Adipocyte (in vitro differentiated cells): Measurements from ENCODE around the gene STK32B.

ENCODE experiments used
- DNase-seq: peaks from one replicate; pipeline ENCODE4 v3.0.0-alpha.2; 2015; ENCODE audit warnings: low read depth
- H3K27me3 ChIP-seq: replicated peaks from 2 replicates; pipeline ENCODE4 v1.7.0; 2013; ENCODE audit warnings: mild to moderate bottlenecking, low read length, moderate library complexity; ENCODE audit not compliant: control insufficient read depth, insufficient read depth
- H3K36me3 ChIP-seq: 2 replicates; pipeline ENCODE4 v1.7.0; 2013; ENCODE audit warnings: low read length, mild to moderate bottlenecking, moderate library complexity; ENCODE audit not compliant: control insufficient read depth, insufficient read depth, severe bottlenecking
- H3K4me1 ChIP-seq: 2 replicates; pipeline ENCODE4 v1.7.0; 2013; ENCODE audit warnings: mild to moderate bottlenecking, low read length, moderate library complexity; ENCODE audit not compliant: control insufficient read depth, insufficient read depth
- H3K4me3 ChIP-seq: 2 replicates; pipeline ENCODE4 v1.7.0; 2013; ENCODE audit warnings: mild to moderate bottlenecking, low read length, moderate library complexity
- H3K9ac ChIP-seq: 2 replicates; pipeline ENCODE4 v1.7.0; 2013; ENCODE audit warnings: mild to moderate bottlenecking, low read length, moderate library complexity
- H3K9me3 ChIP-seq: 2 replicates; pipeline ENCODE4 v1.7.0; 2013; ENCODE audit warnings: mild to moderate bottlenecking, low read length, moderate library complexity; ENCODE audit not compliant: control insufficient read depth

Gene STK32B

DNA sequence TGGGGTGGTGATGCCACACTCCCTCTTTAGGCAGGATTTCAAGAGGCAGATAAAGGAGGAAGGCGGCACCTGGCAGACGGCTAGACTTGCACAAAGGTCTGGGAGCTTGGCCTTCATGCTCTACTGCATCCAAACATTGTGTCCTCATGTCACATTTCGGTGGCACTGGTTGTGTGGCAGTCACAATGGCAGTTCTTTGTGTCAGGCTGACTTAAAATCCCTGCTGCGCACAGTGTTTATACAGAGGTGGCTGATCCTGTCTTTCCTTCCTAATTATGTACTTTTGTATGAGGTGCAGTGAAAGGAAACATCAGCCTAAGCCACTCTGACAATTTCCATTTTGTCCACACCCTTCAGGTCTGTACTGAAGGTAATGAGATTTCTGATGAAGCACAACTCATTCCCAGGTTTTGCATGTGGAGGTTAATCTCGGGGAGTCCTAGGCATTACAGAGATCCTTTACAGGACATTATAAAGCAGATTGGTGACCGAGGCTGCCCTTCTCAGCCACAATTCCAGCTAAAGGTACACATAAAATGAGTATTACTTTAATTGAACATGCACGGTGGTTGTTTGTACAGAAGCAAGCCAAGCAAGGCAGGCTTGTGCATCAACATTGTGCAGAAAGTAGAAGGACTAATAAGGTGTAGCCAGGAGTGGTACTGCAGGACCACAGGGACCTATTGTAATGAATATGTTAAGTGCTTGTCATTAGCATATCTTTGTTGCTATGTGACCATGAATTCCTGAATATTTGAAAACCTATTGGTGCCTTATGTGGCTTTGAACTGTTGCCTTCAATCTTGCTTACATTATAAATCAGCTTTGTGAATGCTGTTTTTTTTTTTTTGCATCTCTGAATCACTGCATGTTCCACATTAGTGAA lies 147.6 kb downstream of the STK32B start:
- Histone ChIP-seq H3K9ac (no peak overlapping the region), H3K4me1 (peaks cover 14% of the 10 kb centered on the region), H3K36me3 (no peaks in the 10 kb centered on the region), H3K27me3 (no peaks in the 10 kb centered on the region), H3K9me3 (no peaks in the 10 kb centered on the region), H3K4me3 (no peak overlapping the region)
- no peak for DNase-seq

DNA sequence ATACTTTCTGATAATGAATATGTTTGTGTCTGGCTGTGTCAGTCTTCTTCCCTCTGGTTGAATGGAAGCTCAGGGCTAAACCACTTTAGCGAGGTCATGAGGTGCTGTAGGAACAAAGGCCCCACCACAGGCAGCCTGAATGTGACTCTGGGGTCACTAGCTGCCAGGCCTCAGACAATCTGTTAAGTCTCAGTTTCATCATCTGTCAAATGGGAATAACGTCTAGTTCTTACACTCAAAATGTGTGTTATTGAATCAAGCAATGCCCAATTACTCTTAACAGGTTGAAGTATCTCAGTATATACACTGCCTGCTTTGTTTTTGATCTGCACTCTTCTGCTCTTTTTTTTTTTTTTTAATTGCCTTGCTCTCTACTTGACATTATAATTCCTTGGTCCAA lies 148.6 kb downstream of the STK32B start:
- DNase-seq, result no peak
- H3K4me1 ChIP-seq, result peaks cover 21% of the 10 kb centered on the region
- H3K9ac ChIP-seq, result no peak overlapping the region
- H3K4me3 ChIP-seq, result no peak overlapping the region
- H3K9me3 ChIP-seq, result no peaks in the 10 kb centered on the region
- no peaks in the 10 kb centered on the region for H3K27me3 ChIP-seq
- no peaks in the 10 kb centered on the region for H3K36me3 ChIP-seq

DNA sequence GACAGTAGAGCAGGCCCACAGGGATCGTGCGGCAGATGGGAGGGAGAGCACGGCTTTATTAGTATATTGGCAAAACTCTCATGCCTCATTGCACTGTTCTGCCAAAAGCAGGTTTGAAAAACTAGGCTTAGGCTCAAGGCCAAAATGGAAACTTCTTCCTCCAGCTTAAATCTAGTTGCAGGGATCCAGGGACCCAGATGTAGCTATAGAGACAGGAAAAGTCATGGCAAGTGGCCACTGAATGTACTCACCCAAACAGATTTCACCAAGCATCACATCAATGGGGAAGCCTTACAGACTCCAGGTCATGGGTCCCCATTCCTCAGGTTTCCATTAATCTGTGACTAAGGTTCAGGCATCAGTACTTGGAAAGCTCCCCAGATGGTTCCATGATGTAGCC lies 149.2 kb downstream of the STK32B start:
- no peaks in the 10 kb centered on the region for H3K9me3 ChIP-seq
- peaks cover 27% of the 10 kb centered on the region for H3K4me1 ChIP-seq
- H3K27me3 ChIP-seq, result no peaks in the 10 kb centered on the region
- no peak overlapping the region for H3K9ac ChIP-seq
- H3K36me3 ChIP-seq, result no peaks in the 10 kb centered on the region
- H3K4me3 ChIP-seq, result no peak overlapping the region
- DNase-seq, result no peak

DNA sequence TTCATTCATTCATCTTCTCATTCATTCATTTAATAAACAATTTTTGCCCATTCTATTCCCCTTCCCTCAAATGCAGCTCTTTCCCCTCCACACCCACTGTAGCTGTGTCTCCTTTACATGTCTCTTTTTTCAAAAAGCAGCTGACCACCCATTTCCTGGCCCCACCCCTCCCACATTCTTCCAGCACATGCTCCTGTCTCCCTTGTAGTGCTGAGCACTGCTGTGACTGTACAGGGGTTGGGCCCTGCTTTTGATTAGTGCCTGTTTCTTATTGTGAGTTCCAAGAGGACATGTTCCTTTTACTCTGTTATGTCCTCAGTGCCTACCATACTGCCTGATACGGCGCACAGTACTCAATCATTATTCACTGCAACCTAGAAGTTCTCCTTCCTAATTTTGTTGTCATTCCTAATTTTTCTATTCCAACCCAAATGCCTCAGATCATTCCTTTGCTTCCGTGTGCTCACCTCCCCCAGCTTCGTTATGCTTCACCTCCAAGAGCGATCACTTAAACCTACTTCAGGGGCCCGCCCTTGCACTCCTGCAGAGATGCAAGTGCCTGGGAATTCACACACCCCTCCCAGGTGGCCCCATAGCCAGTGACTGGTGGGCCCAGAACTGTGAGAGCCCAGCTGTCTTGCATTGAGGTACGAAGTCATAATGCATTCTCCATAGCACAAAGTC lies 152.2 kb downstream of the STK32B start:
- Histone ChIP-seq H3K36me3 (no peaks in the 10 kb centered on the region), H3K4me1 (peaks cover 41% of the 10 kb centered on the region), H3K4me3 (no peak overlapping the region), H3K27me3 (no peaks in the 10 kb centered on the region), H3K9ac (no peak overlapping the region), H3K9me3 (no peaks in the 10 kb centered on the region)
- peak; percentile 33 for DNase-seq

DNA sequence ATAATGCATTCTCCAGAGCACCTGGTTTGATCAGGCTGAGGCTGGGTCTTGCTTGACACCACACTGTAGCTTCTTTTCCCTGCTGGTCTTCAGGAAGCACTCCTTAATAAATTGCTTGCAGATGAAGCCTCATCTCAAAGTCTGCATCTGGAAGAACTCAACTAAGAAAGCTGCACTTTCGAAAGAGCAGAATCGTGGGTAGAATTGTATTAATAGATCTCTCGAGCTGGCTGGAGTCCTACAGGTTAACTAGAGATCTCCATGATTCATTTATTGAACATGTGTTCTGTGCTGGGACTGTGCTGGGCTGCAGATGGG lies 152.7 kb downstream of the STK32B start:
- Histone ChIP-seq H3K9ac (no peak overlapping the region), H3K4me3 (no peak overlapping the region), H3K36me3 (no peaks in the 10 kb centered on the region), H3K27me3 (no peaks in the 10 kb centered on the region), H3K4me1 (peaks cover 41% of the 10 kb centered on the region), H3K9me3 (no peaks in the 10 kb centered on the region)
- DNase-seq, result peak; percentile 48

DNA sequence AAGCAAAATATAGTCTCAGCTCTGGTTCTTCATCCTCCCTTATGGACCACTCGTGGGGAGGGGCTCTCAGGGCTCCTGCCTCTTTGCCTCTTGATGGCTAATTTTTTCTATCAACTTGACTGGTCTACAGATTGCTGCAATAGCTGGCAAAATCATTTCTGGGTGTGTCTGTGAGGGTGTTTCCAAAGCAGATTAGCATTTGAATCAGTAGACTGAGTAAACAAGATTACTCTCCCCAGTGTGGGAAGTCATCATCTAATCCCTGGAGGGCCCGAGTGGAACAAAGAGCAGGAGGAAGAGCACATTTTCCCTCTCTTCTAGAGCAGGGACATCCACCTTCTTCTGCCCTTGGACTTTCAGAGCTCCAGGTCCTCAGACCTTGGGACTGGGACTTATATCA lies 153.5 kb downstream of the STK32B start:
- no peaks in the 10 kb centered on the region for H3K36me3 ChIP-seq
- peaks cover 40% of the 10 kb centered on the region for H3K4me1 ChIP-seq
- H3K27me3 ChIP-seq, result no peaks in the 10 kb centered on the region
- H3K9me3 ChIP-seq, result no peaks in the 10 kb centered on the region
- H3K4me3 ChIP-seq, result no peak overlapping the region
- no peak overlapping the region for H3K9ac ChIP-seq
- peak; percentile 55 for DNase-seq

DNA sequence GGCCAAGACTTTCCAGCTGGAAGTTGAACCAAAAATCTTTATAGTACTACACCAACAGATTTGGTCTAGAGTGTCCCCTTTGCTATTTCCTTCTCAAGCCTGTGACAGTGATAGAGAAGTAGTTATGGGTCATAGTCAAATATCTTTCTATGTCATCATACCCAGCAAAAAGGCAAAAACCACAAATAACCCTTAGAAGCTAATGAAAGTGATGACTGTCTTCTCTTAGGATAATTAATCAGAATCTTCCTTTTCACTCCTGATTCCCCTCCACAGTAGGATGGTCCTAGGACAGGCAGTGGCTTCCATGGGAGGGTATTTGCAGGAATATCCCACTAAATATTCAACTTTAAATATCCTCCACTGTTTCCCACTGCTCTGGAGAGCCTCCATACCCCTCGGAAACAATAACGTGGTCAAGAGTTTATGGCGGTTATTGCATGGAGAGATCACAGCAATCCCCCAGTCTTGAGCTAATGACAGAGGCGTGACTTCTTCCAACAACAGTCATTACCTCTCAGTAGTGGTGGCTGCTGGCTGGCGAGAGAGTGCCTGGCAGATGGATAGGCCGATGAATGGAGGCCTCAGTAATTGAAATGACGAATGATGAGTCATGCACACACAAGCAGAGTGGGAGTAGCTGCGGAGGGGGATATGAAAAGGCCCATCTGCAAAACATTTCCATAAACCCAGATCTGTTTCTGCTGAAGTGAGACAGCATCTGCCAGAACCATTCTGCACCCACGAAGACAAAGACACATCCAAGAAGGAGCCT lies 154.9 kb downstream of the STK32B start:
- Histone ChIP-seq H3K36me3 (no peaks in the 10 kb centered on the region), H3K4me3 (no peak overlapping the region), H3K27me3 (no peaks in the 10 kb centered on the region), H3K9me3 (no peaks in the 10 kb centered on the region), H3K9ac (no peak overlapping the region), H3K4me1 (peaks cover 27% of the 10 kb centered on the region)
- DNase-seq, result peak; percentile 74

DNA sequence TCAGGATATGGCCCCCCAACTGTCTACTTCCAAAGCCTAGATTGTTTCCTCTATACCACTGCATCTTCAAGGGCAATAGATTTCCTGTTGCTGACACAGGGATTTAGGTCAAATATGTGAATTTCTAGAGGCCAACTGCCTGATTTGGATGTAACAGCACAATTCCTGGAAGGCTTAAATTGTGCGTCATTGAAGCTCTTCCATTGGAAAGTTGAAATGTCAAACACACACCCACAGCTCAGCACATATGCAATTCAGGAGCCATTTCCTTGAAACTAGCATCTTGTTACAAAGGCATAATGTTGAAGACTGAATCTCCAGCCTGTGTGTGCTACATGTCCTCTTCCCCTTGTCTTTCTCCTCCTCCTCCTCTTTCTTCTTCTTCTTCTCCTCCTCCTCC lies 158.6 kb downstream of the STK32B start:
- H3K9ac ChIP-seq, result no peak overlapping the region
- no peak overlapping the region for H3K4me3 ChIP-seq
- DNase-seq, result no peak
- H3K9me3 ChIP-seq, result no peaks in the 10 kb centered on the region
- peaks cover 20% of the 10 kb centered on the region for H3K4me1 ChIP-seq
- H3K36me3 ChIP-seq, result no peaks in the 10 kb centered on the region
- H3K27me3 ChIP-seq, result no peaks in the 10 kb centered on the region

DNA sequence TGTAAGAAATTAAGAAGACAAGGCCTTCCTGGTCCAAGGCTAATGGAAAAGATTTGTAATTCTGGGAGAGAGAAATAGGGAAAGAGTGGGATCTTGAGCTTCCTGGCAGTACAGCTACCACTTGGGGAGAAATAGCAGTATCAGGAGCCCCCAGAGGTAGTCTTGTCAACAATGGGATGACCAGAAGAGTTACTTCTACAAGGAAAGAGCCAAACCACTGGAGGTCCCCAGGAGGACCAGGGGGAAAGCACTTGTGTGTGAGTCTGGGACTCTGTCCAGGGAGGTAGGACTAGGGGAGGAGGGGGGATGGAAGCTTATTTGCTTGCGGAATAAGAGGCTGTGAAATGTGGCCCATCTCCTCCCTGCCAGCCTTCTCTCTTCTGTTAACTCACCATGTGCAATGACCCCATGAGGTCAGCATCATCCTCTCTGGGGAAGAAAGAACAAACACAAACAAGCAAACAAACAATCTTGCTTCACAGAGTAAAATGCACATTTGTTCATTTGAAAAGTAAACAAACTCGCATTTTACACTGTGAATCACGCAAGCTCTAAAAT lies 160.1 kb downstream of the STK32B start:
- DNase-seq, result no peak
- Histone ChIP-seq H3K4me1 (peaks cover 5% of the 10 kb centered on the region), H3K9me3 (no peaks in the 10 kb centered on the region), H3K9ac (no peak overlapping the region), H3K27me3 (no peaks in the 10 kb centered on the region), H3K4me3 (no peak overlapping the region), H3K36me3 (no peaks in the 10 kb centered on the region)

DNA sequence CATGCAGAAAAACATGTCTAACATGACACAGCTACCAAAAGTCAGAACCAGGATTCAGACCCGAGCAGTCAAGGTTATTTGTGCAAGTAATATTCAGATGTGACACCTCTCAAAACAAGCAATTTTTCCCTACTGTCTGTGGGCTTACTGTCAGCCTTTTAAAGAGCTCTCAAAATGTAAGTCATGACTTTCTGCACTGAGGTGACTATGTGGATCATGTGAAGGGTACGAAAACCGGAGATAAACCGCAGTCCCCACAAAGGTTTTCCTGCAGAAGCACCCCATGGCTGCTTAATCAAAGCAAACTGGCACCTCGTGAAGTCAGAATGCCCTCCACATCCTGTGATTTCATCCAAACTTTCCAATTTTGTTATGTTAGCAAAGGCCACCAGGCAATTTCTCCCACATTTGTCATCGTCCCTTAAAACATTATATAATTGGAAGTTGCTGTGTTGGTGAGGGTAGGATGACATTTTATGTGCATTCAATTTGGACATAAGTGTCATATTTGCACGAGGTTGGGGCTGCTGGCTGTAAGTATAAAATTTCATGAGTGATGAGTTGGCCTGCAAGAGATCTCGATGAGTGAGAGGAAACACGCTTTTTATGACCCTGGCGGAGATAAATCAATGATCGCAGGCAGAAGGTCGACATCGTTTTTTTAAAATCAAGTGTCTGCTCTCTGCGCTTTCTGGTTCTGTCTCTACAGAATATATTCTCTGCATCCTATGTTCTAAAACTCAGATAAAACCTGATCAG lies 161.2 kb downstream of the STK32B start:
- H3K4me3 ChIP-seq, result no peak overlapping the region
- H3K9me3 ChIP-seq, result no peaks in the 10 kb centered on the region
- H3K4me1 ChIP-seq, result no peaks in the 10 kb centered on the region
- H3K9ac ChIP-seq, result no peak overlapping the region
- no peaks in the 10 kb centered on the region for H3K27me3 ChIP-seq
- H3K36me3 ChIP-seq, result no peaks in the 10 kb centered on the region
- no peak for DNase-seq
